ENCODE measurements around the gene SLC34A1. TPM values are rescaled to one million over a fixed set of nuclear protein-coding genes. Genes with fewer than 3 reads are reported as not detected.
A peak's percentile ranks its signal among the peaks of the same experiment; 100 is the strongest.
"Not testable (repeated sequence)": the region's sequence is repeated elsewhere in the genome, so short reads cannot be mapped to it uniquely, and the experiment has no call there.

The SLC34A1 gene, protein sequence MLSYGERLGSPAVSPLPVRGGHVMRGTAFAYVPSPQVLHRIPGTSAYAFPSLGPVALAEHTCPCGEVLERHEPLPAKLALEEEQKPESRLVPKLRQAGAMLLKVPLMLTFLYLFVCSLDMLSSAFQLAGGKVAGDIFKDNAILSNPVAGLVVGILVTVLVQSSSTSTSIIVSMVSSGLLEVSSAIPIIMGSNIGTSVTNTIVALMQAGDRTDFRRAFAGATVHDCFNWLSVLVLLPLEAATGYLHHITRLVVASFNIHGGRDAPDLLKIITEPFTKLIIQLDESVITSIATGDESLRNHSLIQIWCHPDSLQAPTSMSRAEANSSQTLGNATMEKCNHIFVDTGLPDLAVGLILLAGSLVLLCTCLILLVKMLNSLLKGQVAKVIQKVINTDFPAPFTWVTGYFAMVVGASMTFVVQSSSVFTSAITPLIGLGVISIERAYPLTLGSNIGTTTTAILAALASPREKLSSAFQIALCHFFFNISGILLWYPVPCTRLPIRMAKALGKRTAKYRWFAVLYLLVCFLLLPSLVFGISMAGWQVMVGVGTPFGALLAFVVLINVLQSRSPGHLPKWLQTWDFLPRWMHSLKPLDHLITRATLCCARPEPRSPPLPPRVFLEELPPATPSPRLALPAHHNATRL
- 100 to 1,000 TPM; 118 to 190 (median 157) TPM for polyA plus RNA-seq (ENCODE audit: insufficient read length in 3 of 3)

DNA sequence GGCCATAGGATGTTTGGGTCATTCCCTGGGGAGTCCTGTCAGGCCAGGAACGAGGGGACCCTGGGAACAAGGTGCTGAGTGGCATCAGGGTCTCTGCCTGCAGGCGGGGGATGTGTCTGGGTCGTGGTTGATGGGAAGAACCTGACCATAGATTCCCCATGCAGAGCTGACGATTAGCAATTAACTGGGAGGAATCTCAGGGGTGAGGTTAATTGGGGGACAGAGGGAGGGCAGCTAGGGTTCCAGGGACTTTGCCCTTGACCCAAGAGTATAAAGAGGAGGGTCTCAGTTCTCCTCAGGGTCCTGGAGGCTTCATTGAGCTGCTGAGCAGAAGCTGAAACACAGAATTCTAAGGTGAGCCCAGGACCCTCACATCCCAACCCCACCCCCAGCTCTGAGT lies at the start of gene SLC34A1:
SLC34A1 (plus strand) TSS at position 301 of the 400 bp plus-strand sequence. CDS start 1,308 bp downstream, outside the sequence.
- DNase-seq (ENCODE audit: low read depth in 3 of 3, low spot score in 2 of 3): no peak

DNA sequence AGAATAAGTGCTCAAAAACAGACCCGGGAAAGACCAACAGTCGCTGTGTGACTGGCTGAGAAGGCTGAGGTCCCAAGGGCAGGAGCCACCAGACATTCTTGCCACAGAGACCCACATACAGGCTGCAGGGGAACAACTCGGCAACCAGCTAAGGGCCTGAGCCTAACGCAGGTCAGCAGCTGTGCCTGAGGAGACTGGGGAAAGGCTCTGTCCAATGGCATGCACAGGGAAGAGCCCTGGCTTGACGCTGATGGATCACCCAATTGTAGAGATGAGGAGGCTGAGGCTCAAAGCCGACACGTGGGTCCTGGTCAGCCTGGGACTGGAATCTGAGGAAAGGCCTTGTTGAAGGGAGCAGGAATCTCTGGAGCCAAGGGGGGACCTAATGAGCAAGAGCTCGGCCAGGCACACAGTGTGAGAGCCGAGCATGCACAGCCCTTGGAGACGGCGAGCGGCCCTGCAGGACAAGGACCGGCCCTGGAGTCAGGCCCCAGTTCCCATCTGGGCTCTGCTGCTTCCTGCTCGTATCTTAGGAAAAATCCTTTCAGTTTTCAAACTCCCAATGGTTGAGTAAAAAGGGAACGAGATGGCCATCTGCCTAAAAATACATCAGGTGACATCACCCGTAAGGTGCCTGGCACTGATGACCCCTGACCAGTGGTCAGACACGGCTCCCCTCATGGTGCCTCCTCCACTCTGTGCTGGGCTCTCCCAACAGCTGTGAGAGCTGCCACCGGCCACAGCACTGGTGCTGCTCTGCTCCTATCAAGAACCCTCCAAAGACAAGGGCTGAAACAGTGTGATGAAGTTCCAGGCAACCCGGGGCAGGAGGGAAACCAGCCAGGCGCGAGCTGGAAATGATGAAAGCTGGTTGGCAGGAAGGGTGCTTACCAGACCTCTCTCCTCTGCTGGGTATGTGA lies 49.2 kb upstream of the SLC34A1 start:
- DNase-seq (ENCODE audit: low read depth in 3 of 3, low spot score in 2 of 3): no peak

DNA sequence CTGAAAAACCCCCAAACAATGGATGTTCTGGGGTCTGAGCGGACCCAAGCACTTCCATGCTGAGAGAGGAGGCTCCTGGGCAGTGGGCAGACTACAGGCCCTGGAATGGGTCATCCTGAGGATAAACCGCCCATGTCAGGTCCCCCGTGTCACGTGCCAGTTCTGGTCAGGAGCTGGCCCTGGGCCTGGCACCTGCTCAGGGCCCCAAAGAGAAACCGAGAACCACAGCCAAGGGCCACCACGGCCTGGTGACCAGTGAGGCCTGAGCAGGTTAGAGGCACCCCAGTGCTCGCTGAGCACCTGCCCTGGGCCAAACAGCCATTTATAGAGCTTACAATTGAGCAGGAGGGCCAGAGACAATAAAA lies 48.6 kb upstream of the SLC34A1 start:
- no peak for DNase-seq (ENCODE audit: low read depth in 3 of 3, low spot score in 2 of 3)

DNA sequence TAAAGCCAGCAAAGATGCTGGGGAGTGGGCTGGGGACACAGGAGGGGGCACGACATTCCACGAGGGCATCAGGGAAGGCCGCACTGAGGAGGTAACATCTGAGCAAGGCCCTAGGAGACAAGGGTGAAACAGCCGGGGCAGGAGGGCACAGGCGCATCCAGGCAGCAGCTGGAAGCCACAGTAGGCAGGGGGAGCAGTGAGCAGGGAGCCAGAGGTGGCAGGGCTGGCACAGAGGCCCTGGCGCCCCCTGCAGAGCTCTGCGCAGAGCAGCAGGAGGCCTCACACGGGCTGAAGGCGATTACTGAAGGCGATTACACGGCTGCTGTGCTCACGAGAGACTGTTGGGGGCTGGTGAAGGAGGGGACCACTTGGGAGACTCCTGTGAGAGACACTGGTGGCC lies 48.1 kb upstream of the SLC34A1 start:
- no peak for DNase-seq (ENCODE audit: low read depth in 3 of 3, low spot score in 2 of 3)

DNA sequence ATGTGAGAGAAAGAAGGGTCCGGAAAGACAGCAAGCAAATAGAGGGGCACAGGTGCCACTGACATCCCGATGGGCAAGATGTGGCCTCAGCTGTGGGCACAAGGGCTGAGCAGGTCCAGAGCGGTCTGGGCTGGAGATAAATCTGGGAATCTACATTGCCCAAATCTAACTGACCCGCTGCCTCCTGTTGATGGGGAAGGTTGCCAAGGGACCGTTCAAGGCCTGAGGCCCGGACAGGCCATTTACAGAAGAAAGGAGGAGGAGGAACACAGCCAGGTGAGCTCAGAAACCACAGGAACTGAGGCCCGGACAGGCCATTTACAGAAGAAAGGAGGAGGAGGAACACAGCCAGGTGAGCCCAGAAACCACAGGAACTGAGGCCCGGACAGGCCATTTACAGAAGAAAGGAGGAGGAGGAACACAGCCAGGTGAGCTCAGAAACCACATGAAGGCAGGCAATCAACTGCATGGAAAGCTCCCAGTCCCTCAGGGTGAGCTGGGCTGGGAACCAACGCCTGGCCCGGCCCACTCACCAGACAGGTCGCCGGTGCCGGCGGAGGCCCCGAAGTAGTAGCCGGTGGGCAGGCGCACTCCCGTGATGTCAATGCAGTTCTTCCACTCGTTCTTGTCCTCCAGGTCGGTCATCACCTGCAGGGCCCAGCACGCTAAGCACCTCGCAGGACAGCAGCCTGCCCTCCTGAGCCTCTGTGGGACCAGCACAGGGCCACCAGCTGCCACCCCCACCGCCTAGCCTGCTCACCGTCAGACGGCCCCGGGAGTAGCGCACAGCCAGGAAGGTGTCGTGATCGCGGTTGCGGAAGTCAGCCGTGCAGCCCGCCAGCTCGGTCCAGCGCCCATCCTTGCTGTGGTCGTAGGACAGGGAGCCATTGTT lies 47.4 kb upstream of the SLC34A1 start:
- no peak for DNase-seq (ENCODE audit: low read depth in 3 of 3, low spot score in 2 of 3)

DNA sequence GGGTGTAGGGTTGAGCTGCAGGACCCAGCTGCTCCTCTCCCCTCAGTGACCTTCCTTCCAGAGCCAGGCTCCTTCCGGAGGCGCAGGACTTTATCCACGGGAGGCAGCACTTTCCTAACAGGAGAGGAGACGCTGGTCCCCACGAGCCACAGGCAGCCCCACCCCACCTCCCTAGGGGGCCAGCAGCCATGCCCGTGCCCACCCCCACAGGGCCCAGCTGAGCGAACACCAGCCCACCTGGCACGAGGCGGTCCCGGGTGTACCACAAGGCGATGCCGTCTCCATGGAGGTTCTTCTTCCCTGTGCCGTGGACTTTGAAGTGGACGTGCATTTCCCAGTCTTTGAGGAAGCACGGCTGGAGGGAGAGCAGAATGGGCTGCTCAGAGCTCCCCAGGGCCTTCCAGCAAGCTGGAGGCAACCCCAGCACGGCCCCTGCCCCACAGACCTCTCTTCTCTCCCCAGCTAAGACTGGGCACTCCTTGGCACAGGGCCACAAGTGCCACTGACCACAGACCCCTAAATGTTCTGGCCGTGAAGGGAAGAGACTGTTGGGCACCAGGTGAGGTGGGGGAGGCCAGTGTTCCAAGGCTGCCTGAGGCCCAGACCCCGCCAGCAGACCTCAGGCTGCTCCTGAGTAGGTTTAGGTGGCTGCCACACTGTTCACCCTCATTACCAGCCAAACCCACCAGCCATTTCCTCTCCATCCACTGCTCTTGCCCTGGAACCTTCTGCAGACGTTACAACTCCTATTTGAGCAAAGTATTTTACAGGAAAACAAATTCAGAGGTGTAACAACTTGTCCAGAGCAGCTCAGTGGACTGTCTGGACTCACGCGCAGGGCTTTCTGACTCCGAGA lies 45.8 kb upstream of the SLC34A1 start:
- DNase-seq (ENCODE audit: low read depth in 3 of 3, low spot score in 2 of 3): no peak

DNA sequence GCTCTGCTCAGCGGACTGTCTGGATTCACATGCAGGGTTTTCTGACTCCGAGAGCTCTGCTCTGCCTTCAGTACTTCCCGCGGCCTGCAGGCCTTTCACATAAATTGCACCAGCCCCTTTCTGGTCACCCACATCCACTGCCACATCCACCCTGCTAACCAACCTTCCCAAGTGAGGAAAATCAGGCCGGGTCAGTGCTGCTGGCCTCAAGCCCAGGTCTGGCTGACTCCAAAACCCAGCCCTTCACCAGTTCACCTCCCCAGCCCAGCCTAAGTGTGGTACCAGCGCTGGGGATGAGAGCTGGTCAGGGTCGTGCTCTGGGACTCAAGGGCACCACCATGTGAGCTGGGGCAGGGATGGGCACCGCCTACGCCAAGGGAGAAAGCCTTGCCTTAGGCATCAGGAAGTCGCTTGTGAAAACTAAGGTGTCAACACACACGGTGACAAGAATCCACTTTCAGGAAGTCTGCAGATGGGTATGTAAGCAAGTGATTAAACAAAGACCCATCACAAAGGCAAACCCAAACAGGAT lies 45.1 kb upstream of the SLC34A1 start:
- DNase-seq (ENCODE audit: low read depth in 3 of 3, low spot score in 2 of 3): no peak

DNA sequence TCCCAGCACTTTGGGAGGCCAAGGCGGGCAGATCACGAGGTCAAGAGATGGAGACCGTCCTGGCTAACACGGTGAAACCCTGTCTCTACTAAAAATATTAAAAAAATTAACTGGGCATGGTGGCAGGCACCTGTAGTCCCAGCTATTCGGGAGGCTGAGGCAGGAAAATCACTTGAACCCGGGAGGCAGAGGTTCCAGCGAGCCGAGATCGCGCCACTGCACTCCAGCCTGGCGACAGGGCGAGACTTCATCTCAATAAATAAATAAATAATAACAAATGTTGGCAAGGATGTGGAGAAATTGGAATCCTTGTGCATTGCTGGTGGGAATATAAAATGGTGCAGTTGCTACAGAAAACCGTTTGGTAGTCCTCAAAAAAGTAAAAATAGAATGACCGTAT lies 41.2 kb upstream of the SLC34A1 start:
- not testable (repeated sequence) for DNase-seq (ENCODE audit: low read depth in 3 of 3, low spot score in 2 of 3)

DNA sequence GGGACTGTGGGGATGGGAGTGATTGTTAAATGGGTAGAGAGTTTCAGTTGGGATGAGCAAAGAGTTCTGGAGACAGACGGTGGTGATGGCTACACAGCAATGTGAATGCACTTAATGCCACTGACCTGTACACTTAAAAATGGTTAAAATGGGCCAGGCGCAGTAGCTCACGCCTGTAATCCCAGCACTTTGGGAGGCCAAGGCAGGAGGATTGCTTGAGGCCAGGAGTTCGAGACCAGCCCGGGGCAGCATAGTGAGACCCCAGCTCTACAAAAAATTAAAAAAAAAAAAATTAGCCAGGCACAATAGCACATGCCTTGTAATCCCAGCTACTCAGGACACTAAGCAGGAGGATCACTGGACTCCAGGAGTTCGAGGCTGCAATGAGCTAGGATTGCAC lies 40.5 kb upstream of the SLC34A1 start:
- DNase-seq (ENCODE audit: low read depth in 3 of 3, low spot score in 2 of 3): no peak

DNA sequence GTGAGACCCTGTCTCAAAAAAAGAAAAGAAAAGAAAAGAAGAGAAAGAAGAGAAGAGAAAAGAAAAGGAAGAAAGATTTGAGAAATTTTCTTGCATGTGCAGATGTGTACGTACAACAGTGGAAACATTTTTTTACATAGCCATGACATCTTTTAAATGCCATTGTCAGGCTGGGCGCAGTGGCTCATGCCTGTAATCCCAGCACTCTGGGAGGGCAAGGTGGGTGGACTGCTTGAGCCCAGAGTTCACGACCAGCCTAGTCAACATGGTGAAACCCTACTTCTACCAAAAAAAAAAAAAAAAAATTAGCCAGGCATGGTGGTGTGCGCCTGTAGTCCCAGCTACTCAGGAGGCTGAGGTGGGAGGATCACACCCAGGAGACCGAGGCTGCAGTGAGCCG lies 39.3 kb upstream of the SLC34A1 start:
- DNase-seq (ENCODE audit: low read depth in 3 of 3, low spot score in 2 of 3): no peak

DNA sequence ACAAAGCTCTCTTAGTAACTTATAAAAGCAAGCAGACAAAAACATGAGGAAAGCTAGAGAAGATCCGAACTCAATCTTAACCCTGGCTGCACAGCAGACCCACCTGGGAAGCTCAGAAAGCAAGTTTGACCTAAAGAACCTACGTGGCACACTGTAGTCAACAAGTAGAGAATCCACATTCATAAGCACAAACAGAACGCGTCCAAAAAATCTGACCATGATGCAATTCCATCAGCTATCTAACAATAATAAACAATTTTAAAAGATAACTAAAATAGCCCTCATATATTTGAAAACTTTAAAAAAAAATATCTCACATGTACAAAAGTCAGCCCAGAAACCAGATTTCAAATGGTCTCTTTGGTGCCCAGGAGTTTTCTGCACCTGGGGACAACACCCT lies 37.4 kb upstream of the SLC34A1 start:
- DNase-seq (ENCODE audit: low read depth in 3 of 3, low spot score in 2 of 3): no peak

DNA sequence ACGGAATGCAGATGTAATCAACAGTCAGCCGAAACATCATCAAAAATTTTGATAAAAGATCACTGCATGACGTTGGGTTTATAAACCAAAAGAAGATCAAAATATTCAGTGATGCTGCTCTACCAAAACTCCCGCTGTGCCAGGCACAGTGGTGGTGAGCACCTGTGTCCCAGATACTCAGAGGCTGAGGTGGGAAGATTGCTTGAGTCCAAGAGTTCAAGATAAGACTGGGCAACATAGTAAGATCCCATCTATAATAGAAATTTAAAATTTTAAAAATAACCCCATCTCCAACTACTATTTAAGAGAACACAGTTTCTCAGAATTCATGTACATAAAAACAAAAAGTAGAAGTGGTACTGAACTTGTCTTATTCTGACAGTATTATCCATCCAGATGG lies 36.5 kb upstream of the SLC34A1 start:
- no peak for DNase-seq (ENCODE audit: low read depth in 3 of 3, low spot score in 2 of 3)

DNA sequence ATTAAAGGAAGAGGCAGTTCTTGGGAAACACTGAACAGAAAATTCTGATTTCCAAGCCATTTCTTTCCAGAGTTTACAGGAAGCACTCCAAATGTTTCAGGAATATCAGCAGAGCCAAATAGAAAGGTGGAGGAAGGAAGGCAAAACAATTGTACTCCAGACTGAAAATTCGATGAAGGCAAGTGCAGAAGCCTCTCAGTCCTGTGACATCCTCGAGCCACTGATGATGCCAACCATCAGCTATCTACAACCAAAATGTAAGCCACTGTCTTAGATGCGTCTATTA lies 34.9 kb upstream of the SLC34A1 start:
- DNase-seq (ENCODE audit: low read depth in 3 of 3, low spot score in 2 of 3): no peak

DNA sequence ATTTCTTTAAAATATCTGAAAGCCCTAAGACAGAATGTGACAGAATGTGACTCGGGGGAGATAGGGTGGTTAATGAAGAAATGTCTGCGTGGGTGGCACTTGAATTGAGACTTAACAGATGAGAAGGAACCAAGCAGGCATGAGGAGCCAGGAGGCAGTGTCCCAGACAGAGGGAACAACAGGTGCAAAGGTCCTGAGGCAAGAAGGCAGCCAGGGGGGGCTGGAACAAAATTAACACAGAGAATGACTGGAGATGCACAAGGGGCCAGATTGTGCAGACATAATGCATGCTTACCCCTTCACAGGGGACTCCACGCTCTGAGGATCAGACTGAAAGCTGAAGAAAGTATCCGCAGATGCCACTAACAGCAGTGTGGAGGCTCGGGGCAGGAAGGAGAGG lies 34.5 kb upstream of the SLC34A1 start:
- no peak for DNase-seq (ENCODE audit: low read depth in 3 of 3, low spot score in 2 of 3)

DNA sequence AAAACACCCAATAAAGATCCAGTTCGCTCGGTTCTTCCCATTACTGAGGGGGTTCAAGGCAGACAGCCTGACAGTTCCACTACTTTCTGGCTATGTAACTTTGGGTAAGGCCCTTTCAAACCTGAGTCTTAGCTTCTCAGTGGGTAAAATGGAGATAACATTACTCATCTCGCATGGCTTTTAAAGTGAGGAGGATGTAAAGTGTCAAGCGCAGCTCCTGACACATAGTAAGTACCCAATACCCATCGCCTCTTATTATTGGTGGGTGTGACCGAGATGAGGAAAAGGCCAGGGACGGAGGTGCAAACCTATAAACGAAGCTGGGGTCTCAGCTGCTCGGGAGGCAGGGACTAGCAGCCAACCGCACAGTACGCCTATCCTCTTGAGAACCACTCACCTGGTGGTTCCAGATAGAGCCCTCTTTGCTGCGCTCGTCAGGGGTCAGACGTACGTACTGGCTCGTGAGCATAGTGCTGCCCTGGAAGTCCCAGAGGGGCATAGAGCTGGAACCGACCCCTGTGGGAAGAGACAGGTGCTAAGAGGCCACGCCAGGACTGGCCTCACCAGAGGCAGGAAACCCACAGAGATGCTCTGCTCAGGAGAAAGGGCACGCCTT lies 33.4 kb upstream of the SLC34A1 start:
- DNase-seq (ENCODE audit: low read depth in 3 of 3, low spot score in 2 of 3): no peak

DNA sequence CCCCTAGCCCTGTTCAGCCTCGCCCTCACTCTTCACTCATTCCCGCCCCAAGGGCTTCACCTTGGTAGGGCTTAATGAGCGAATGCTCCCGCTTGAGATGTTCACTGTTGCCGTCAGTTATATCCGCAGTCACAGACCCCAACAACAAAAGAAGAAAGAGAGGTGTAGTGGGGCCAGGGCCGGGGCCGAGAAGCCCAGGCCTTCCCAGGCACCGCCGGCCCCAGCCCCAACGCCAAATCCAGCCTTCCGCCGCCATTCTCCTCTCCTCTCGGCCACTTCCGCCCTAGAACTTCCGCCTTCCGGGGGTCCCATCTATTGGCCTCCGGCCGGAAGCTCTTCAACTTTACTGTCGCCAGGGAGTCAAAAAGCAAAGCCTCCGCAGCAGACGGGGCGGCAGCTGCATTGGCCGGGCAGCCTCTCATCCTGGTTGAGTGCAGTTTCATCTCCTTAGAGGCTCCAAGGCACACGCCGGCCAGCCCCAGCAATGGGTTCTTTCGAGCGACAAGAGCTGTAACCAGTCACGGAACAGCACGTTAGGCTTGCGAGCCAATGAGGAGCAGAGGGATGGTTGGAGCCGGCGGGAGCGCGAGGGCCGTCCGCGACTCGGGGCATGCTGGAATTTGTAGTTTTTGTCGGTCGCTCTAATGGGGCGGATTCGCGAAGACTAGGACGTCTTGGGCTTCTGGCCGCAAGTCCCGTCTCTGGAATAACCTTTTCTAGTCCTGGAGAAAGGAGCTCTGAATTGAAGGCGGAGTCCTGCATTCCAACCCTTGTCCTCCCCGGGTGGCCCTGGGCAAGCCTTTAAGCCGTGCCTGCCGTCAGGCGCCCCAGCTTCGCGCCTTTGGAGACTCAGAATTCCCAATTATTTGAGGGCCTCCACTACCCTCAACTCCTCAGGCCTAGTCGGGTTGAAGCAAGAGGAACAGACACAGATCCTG lies 32.6 kb upstream of the SLC34A1 start, which contains the start of gene LMAN2:
LMAN2 (minus strand) TSS at position 277 of the 938 bp plus-strand sequence; CDS start at position 256, 21 bp downstream.
- DNase-seq (ENCODE audit: low read depth in 3 of 3, low spot score in 2 of 3): peak; percentile 89 to 96 (median 90)

DNA sequence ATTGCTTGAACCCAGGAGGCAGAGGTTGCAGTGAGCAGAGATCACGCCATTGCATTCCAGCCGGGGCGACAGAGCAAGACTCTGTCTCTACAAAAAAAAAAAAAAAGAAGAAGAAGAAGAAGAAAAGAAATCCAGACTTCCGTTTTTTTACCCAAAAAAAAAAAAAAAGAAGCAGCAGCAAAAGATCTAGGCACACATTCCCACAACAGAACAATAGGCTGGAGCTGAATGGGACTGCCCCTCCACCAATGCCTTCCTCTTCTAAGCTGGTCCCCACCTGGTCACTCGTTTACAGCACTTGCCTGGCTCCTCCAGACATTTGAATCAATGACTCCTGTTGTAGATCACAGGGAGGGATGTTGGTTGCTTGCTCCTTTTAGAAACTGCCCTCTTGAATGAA lies 31.1 kb upstream of the SLC34A1 start:
- no peak for DNase-seq (ENCODE audit: low read depth in 3 of 3, low spot score in 2 of 3)

DNA sequence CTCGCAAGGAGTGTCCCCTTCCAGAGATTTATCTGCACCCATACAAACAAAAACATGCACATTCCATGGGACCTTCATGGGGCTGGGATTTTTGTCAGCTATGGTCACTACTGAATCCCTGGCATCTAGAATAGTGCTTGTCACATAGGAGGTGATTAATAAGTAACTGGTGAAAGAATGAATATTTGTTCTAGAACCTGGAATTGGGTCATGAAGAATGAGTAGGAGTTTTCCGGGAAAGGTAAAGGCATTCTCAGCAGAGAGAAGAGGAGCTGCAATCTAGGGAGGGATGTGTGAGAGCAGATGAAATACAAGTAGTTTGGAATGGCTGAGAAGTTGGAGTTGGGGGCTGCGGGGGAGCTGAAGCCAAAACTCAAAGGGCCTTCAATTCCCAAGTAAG lies 30.0 kb upstream of the SLC34A1 start:
- DNase-seq (ENCODE audit: low read depth in 3 of 3, low spot score in 2 of 3): no peak
